Measurements from ENCODE around the gene UQCR10.
A peak's percentile ranks its signal among the peaks of the same experiment; 100 is the strongest.
"Not testable (repeated sequence)": the region's sequence is repeated elsewhere in the genome, so short reads cannot be mapped to it uniquely, and the experiment has no call there.

Gene UQCR10

DNA sequence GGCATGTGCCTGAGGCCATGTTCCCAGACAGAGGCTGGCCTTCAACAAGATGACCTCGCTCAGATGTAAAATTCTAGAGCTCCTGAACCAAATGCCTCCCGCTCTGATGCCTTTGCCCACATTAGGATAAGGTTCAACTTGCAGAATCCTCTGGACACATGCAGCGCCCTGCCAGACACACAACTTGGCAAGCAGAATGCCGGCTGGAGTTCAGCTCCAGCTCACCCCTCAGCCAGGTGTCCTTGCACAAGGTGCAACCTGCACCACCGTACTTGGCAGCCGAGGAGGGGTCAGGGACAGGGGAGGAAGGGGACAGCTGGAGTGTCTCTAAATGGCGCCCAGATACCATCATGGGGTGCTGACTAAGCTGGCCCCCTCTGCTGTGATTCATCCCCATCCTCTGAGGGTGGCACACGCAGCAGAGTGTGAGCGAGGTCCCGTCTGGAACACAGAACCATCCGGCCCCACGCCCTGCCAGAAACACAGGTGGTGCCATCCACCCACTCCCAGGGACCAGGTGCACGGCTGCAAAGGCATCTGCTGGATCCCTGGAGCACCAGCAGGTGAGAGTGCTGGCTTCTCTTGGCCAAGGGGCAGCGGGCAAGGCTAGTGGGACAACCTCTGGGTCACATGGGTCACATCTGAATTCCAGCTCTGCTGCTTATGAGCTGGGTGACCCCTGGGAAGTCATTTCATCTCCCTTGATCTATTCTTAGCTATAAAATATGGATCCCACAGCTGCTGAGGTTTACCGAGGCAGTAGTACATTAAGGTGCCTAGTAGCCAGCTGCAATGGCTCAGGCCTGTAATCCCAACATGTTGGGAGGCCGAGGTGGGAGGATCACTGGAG is 13.1 kb upstream of the UQCR10 start:
- Histone ChIP-seq H3K4me1 (ENCODE audit: insufficient read depth, low read length) (no peaks in the 10 kb centered on the region), H3K36me3 (ENCODE audit: insufficient read depth, low read length) (peaks cover 4% of the 10 kb centered on the region), H3K27me3 (ENCODE audit: control insufficient read depth in 1 of 2, insufficient read depth in 2 of 2, low read length in 2 of 2) (no peaks in the 10 kb centered on the region), H3K9me3 (ENCODE audit: low read length) (no peaks in the 10 kb centered on the region), H3K27ac (ENCODE audit: low read depth, low read length) (no peak overlapping the region), H3K4me3 (ENCODE audit: low read depth in 1 of 2, low read length in 2 of 2) (no peak overlapping the region), H3K9ac (ENCODE audit: low read length) (no peak overlapping the region)

- H3K4me1 ChIP-seq (ENCODE audit: insufficient read depth, low read length); H3K9me3 ChIP-seq (ENCODE audit: low read length); H3K27ac ChIP-seq (ENCODE audit: low read depth, low read length); H3K36me3 ChIP-seq (ENCODE audit: insufficient read depth, low read length); H3K4me3 ChIP-seq (ENCODE audit: low read depth in 1 of 2, low read length in 2 of 2); H3K9ac ChIP-seq (ENCODE audit: low read length); H3K27me3 ChIP-seq (ENCODE audit: control insufficient read depth in 1 of 2, insufficient read depth in 2 of 2, low read length in 2 of 2): not testable (repeated sequence)
These were observed 12.3 kb upstream of the UQCR10 start for GRCh38 chr22:29754658-29755395.

- no peak overlapping the region for H3K27ac ChIP-seq (ENCODE audit: low read depth, low read length)
- no peaks in the 10 kb centered on the region for H3K27me3 ChIP-seq (ENCODE audit: control insufficient read depth in 1 of 2, insufficient read depth in 2 of 2, low read length in 2 of 2)
- H3K36me3 ChIP-seq (ENCODE audit: insufficient read depth, low read length), result no peaks in the 10 kb centered on the region
- H3K4me1 ChIP-seq (ENCODE audit: insufficient read depth, low read length), result no peaks in the 10 kb centered on the region
- H3K4me3 ChIP-seq (ENCODE audit: low read depth in 1 of 2, low read length in 2 of 2), result no peak overlapping the region
- H3K9ac ChIP-seq (ENCODE audit: low read length), result no peak overlapping the region
- H3K9me3 ChIP-seq (ENCODE audit: low read length), result no peaks in the 10 kb centered on the region
These were observed 11.3 kb upstream of the UQCR10 start for GRCh38 chr22:29755889-29756288.

DNA sequence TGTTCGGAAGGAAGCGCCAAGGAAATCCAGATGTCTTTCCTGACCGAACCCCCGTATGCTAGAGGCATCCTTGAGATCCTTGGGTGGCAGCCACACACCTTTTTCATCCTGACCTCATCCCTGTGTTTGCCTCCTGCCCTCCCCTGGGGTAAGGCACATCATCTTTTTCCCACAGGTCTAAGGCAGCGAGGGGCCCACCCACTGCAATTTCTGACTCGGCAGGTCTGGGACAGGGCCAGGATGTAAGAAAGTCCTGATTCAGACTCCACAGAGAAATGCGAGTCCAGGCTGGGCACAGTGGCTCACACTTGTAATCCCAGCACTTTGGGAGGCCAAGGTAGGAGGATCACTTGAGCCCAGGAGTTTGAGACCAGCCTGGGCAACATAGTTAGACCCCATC is 10.8 kb upstream of the UQCR10 start:
- no peaks in the 10 kb centered on the region for H3K4me1 ChIP-seq (ENCODE audit: insufficient read depth, low read length)
- no peaks in the 10 kb centered on the region for H3K36me3 ChIP-seq (ENCODE audit: insufficient read depth, low read length)
- H3K9me3 ChIP-seq (ENCODE audit: low read length), result no peaks in the 10 kb centered on the region
- no peak overlapping the region for H3K4me3 ChIP-seq (ENCODE audit: low read depth in 1 of 2, low read length in 2 of 2)
- no peaks in the 10 kb centered on the region for H3K27me3 ChIP-seq (ENCODE audit: control insufficient read depth in 1 of 2, insufficient read depth in 2 of 2, low read length in 2 of 2)
- H3K9ac ChIP-seq (ENCODE audit: low read length), result no peak overlapping the region
- no peak overlapping the region for H3K27ac ChIP-seq (ENCODE audit: low read depth, low read length)

DNA sequence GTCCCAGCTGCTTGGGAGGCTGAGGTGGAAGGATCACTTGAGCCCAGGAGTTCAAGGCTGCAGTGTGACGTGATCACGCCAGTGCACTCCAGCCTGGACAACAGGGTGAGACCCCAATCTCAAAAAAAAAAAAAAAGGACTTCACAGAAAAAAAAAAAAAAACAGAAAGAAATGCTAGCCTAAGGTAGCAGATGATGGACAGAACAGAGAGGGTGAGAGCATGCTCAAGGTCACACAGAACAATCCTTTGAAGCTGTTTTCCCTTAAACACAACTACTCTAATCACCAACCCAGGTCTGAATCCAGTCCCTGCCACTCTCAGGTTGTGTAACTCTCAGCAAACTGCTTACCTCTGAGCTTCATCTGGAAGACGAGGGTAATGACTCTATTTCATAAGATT is 10.1 kb upstream of the UQCR10 start:
- H3K9me3 ChIP-seq (ENCODE audit: low read length), result no peaks in the 10 kb centered on the region
- H3K4me1 ChIP-seq (ENCODE audit: insufficient read depth, low read length), result no peaks in the 10 kb centered on the region
- H3K9ac ChIP-seq (ENCODE audit: low read length), result no peak overlapping the region
- H3K4me3 ChIP-seq (ENCODE audit: low read depth in 1 of 2, low read length in 2 of 2), result no peak overlapping the region
- no peaks in the 10 kb centered on the region for H3K36me3 ChIP-seq (ENCODE audit: insufficient read depth, low read length)
- H3K27ac ChIP-seq (ENCODE audit: low read depth, low read length), result no peak overlapping the region
- no peaks in the 10 kb centered on the region for H3K27me3 ChIP-seq (ENCODE audit: control insufficient read depth in 1 of 2, insufficient read depth in 2 of 2, low read length in 2 of 2)

DNA sequence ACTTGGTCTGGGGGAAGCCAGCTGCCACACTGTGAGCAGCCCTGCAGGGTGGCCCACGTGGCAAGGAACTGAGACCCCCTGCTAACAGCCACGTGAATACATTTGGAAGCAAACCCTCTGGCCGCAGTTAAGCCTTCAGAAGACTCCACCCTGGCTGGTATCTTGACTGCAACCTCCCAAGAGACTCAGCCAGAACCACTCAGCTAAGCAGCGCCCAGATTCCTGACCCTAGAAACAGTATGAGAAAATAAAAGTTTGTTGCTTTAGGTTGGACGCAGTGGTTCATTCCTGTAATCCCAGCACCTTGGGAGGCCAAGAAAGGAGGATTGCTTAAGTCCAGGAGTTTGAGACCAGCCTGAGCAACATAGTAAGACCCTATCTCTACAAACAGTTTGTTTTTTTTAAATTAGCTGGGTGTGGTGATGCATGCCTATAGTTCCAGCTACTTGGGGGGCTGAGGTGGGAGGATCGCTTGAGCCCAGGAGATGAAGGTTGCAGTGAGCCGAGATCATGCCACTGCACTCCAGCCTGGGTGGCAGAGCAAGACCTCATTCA is 9.0 kb upstream of the UQCR10 start:
- Histone ChIP-seq H3K4me3 (ENCODE audit: low read depth in 1 of 2, low read length in 2 of 2) (no peak overlapping the region), H3K36me3 (ENCODE audit: insufficient read depth, low read length) (no peaks in the 10 kb centered on the region), H3K4me1 (ENCODE audit: insufficient read depth, low read length) (no peaks in the 10 kb centered on the region), H3K27ac (ENCODE audit: low read depth, low read length) (no peak overlapping the region), H3K9me3 (ENCODE audit: low read length) (no peaks in the 10 kb centered on the region), H3K27me3 (ENCODE audit: control insufficient read depth in 1 of 2, insufficient read depth in 2 of 2, low read length in 2 of 2) (no peaks in the 10 kb centered on the region), H3K9ac (ENCODE audit: low read length) (no peak overlapping the region)

DNA sequence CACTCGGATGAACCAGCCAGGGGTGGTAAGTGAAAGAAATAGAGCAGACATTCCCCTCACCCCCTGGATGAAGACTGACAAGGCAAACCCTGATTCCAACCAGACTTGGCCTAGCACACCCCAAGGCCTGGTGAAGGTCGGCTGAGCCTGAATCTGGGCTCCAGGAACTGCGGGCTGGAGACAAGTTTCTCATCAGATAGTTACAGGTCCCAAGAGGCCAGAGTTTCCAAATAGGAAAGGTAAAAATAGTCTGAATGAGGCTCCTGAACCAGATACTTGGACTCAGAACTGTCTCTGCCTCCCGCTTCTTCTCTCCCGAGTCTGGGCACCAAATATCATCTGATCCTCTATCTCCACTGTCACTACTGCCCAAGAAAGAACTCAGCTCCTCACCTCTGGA is 8.2 kb upstream of the UQCR10 start:
- H3K9ac ChIP-seq (ENCODE audit: low read length), result no peak overlapping the region
- H3K9me3 ChIP-seq (ENCODE audit: low read length), result no peaks in the 10 kb centered on the region
- no peak overlapping the region for H3K4me3 ChIP-seq (ENCODE audit: low read depth in 1 of 2, low read length in 2 of 2)
- H3K27ac ChIP-seq (ENCODE audit: low read depth, low read length), result no peak overlapping the region
- H3K36me3 ChIP-seq (ENCODE audit: insufficient read depth, low read length), result no peaks in the 10 kb centered on the region
- H3K27me3 ChIP-seq (ENCODE audit: control insufficient read depth in 1 of 2, insufficient read depth in 2 of 2, low read length in 2 of 2), result no peaks in the 10 kb centered on the region
- no peaks in the 10 kb centered on the region for H3K4me1 ChIP-seq (ENCODE audit: insufficient read depth, low read length)

- H3K36me3 ChIP-seq (ENCODE audit: insufficient read depth, low read length), result no peaks in the 10 kb centered on the region
These were observed 4.9 kb upstream of the UQCR10 start for GRCh38 chr22:29762263-29762662.

DNA sequence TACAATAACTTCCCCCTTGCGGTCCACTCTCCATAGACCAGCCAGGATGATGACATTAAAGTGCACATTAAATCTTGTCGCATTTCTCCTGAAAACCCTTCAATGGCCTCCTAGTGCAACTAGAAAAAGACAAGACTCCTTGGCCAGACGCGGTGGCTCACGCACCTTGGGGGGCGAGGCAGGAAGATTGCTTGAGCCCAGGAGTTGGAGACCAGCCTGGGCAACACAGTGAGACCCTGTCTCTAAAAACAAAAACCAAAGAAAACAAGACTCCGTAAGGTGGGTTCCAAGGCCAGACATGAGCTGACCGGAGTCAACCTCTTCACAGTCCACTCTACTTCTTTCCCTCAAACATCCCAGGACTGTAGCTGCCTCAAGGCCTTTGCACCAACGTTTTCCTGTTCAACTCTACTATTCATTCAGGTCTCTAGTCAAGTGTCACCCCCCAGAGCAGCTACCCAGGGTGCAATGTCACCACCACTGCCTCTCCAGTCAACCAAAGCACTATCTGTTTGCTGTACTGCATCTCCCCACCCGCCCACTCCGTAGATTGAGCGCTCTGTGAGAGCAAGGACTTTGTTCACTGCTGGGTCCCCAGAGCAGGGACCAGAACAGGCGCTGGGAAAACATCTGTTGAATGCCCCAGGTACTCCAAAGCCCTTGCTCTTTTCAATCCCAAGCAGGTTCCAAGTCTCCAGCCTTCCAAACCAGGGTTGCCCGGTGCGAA is 1.1 kb upstream of the UQCR10 start:
- peaks cover 21% of the 10 kb centered on the region for H3K4me1 ChIP-seq (ENCODE audit: insufficient read depth, low read length)
- no peaks in the 10 kb centered on the region for H3K9me3 ChIP-seq (ENCODE audit: low read length)
- no peaks in the 10 kb centered on the region for H3K27me3 ChIP-seq (ENCODE audit: control insufficient read depth in 1 of 2, insufficient read depth in 2 of 2, low read length in 2 of 2)
- H3K4me3 ChIP-seq (ENCODE audit: low read depth in 1 of 2, low read length in 2 of 2), result peak overlapping the region; percentile 46 to 89
- H3K9ac ChIP-seq (ENCODE audit: low read length), result peak overlapping the region; percentile 60
- H3K27ac ChIP-seq (ENCODE audit: low read depth, low read length), result peak overlapping the region; percentile 70
- H3K36me3 ChIP-seq (ENCODE audit: insufficient read depth, low read length), result peaks cover 18% of the 10 kb centered on the region

More at GRCh38 chr22:29762263-29762662, 4.9 kb upstream of the UQCR10 start:
- Histone ChIP-seq H3K9me3 (ENCODE audit: low read length) (no peaks in the 10 kb centered on the region), H3K4me3 (ENCODE audit: low read depth in 1 of 2, low read length in 2 of 2) (no peak overlapping the region), H3K27ac (ENCODE audit: low read depth, low read length) (no peak overlapping the region), H3K27me3 (ENCODE audit: control insufficient read depth in 1 of 2, insufficient read depth in 2 of 2, low read length in 2 of 2) (no peaks in the 10 kb centered on the region), H3K9ac (ENCODE audit: low read length) (no peak overlapping the region), H3K4me1 (ENCODE audit: insufficient read depth, low read length) (peaks cover 9% of the 10 kb centered on the region)

GRCh38 chr22:29766632-29767170 is 468 bp upstream of the UQCR10 start, which contains the start of gene ZMAT5:
ZMAT5 (minus strand) TSS chr22:29767007; CDS start chr22:29748544, 18,463 bp downstream.
- peak within 1 kb of the TSS; percentile 46 to 89 for H3K4me3 ChIP-seq (ENCODE audit: low read depth in 1 of 2, low read length in 2 of 2)

More at GRCh38 chr22:29766632-29767170, 468 bp upstream of the UQCR10 start, which contains the start of gene ZMAT5:
- Histone ChIP-seq H3K9ac (ENCODE audit: low read length) (peak within 1 kb of the TSS; percentile 93), H3K27ac (ENCODE audit: low read depth, low read length) (peak within 1 kb of the TSS; percentile 70), H3K27me3 (ENCODE audit: control insufficient read depth in 1 of 2, insufficient read depth in 2 of 2, low read length in 2 of 2) (no peaks in the 10 kb centered on the region), H3K4me1 (ENCODE audit: insufficient read depth, low read length) (peaks cover 21% of the 10 kb centered on the region), H3K36me3 (ENCODE audit: insufficient read depth, low read length) (peaks cover 19% of the 10 kb centered on the region), H3K9me3 (ENCODE audit: low read length) (no peaks in the 10 kb centered on the region)

All from muscle layer of colon (tissue), 2 donors.